HG03520 (cell line): Measurements from ENCODE around the gene CYB561D1.

ENCODE experiments used
- ATAC-seq: cut with Tn5 transposase; IDR thresholded peaks from one replicate; pipeline ENCODE4 v1.9.1; 2021; ENCODE audit warnings: mild to moderate bottlenecking, moderate library complexity; ENCODE audit not compliant: unreplicated experiment

Gene CYB561D1

GRCh38 chr1:109499661-109500536 is 6.0 kb downstream of the CYB561D1 start:
- ATAC-seq, result no peak

DNA sequence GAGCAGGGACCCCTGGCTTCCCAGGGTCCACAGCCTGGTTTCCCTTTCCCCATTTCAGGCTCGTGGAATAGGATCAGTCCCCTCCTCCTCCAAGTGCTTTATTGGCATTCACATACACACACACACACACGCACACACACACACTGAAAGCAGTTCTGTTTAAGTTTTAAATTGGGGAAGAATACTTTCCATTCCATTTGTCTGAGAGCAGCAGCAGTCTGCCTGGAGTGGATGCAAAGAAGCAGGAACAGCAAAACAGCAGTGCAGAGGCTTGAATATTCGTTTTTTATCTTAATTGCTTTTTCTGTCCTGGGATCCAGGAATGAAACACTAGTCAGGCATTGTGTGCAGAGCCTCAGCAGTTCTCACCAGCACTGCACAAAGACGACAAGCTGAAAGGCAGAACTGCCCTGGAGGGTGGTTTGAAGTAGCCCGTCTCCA is 7.1 kb downstream of the CYB561D1 start:
- ATAC-seq, result no peak

DNA sequence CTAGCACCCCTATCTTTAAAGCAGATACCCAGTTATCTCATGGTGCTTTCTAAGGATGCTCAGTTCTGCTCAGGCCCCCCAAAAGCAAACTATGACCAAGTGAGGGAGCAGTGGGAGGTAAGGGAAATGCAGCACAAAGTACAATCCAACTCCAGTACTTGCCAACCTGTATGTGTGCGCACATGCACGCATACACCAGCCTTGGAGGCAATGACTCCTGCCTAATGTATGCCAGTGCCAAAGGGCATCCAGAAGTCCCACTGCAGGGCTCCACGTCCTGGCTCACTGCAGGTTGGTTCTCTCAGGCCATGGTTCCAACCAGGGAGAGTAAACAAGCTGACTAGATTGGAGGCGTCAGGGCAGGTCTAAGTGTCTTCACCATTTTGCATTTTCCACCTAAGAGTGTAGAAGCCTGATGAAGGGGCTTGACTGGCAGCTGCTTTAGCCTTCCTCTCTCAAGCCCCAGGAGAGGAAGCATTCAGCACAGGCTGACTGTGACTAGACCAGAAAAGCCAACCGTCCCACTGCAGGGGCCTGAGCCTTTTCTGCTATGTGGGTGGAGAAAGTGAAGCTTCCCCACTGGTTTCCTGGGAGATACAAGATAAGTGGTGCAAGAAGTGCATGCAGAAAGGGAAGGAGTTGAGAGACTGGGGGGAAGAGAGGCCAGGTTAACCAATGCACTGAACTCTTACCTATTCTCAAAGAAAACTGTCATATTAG is 7.9 kb downstream of the CYB561D1 start:
- ATAC-seq, result no peak

GRCh38 chr1:109502364-109502851 is 8.5 kb downstream of the CYB561D1 start:
- no peak for ATAC-seq

- ATAC-seq, result no peak
Measured at GRCh38 chr1:109503935-109504334, 10.0 kb downstream of the CYB561D1 start.

GRCh38 chr1:109504974-109505373 is 11.1 kb downstream of the CYB561D1 start:
- ATAC-seq, result no peak

DNA sequence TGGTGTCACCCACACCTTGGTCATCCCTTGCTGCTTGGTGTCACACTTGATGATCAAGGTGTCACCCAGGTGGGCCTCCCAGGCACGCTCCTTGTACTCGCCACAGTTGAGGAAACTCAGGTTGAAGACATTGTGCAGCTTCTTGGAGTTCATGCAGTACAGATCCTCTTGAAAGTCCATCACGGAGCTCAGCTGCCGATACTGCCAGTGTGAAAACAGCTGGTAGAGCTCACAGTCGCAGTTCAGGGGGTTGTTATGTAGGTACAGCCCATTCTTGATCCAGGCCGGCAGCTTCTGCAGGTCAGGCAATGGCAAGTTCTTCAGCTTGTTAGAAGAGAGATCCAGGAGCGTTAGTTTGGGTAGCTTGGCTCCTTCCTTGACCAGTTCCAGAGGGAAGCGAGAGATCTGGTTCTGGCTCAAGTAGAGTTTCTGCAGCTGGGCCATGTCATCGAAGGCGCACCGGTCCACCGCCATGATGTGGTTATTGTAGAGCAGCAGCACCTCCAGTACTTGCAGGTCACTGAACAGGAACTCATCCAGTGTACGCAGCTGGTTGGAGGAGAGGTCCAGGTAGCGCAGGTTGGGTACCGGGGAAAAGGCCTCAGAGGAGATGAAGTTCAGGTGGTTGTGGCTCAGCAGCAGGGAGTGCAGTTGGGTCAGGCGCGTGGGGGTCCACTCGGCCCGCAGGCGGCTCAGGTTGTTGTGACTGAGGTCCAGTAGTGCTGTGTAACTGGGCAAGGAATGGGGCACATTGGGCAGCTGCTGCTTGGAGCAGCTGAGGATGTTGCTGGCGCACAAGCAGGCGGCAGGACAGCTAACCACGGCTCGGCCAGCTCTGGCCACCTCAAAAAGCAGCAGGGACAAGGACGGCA is 14.3 kb downstream of the CYB561D1 start:
- no peak for ATAC-seq

- no peak for ATAC-seq
Measured at GRCh38 chr1:109508873-109509175, 14.9 kb downstream of the CYB561D1 start.

GRCh38 chr1:109509176-109510134 is 15.6 kb downstream of the CYB561D1 start, which contains the start of gene AMIGO1:
AMIGO1 (minus strand) TSS chr1:109509727; CDS start chr1:109508912, 815 bp downstream.
- peak; percentile 44 for ATAC-seq

DNA sequence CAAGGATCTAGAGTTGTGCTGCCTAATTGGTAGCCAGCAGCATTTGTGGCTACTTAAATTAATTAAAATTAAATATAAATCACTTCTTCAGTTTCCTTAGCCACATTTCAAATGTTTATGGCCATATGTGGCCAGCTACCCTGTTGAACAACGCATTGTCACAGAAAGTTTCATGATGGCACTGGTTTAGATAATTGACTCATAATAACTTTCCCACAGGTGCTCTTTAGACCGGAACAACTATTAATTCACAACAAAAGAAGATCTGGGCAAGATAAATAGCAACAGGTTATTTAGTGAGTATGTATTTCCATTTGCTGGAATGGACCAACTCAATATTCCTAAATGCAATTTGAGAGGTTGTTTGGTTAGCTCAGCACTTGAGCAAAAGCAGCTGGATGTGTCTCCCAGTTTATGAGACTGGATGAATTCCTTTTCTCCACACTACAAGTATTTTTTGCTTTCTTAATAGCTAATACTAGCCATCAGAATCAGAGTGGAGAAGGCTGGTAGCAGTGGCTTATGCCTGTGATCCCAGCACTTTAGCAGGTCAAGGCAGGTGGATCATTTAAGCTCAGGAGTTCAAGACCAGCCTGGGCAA is 19.3 kb downstream of the CYB561D1 start:
- ATAC-seq, result no peak

GRCh38 chr1:109514846-109515245 is 21.0 kb downstream of the CYB561D1 start:
- no peak for ATAC-seq

GRCh38 chr1:109516872-109517271 is 23.0 kb downstream of the CYB561D1 start:
- ATAC-seq, result no peak

- no peak for ATAC-seq
Measured at GRCh38 chr1:109517337-109517736, 23.4 kb downstream of the CYB561D1 start.

- ATAC-seq, result no peak
Measured at GRCh38 chr1:109521002-109521951, 27.4 kb downstream of the CYB561D1 start.

DNA sequence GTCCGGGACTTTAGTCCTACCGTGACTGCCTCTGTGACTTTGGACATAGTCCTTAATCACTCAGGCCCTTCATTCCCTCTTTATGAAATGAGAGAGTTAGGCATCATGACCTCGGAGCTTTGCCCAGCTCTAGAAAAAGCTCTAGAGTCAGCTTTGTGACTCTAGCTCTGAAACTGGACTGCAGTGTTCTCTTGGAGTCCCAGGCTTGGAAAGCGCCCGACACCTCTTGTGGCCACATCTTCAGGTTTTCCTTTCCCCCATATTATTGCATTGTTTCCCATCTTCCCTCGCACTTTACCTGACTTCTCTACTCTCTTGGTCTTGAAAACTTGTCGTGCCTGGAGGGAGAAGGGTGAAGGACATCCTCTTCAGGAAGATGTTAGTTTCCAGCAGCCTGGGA is 28.1 kb downstream of the CYB561D1 start:
- ATAC-seq, result no peak

DNA sequence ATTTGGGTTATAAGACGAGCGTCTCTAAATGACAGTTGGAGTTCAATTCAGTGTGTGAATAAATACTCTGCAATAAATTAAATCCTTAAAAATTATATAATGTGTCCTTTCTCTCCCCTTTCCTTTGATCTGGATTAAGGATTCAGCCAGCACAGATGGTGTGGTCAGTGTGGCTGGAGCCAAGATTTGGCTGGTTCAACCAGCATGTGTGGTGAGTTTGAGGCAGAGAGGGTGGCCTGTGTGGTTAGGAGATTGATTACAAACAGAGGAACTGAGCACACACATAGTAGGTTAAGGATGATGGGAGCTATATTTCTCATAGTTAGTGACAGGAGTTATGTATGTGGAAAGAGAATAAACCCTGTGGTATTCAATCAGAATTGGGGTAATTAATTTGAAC is 29.8 kb downstream of the CYB561D1 start:
- ATAC-seq, result no peak

DNA sequence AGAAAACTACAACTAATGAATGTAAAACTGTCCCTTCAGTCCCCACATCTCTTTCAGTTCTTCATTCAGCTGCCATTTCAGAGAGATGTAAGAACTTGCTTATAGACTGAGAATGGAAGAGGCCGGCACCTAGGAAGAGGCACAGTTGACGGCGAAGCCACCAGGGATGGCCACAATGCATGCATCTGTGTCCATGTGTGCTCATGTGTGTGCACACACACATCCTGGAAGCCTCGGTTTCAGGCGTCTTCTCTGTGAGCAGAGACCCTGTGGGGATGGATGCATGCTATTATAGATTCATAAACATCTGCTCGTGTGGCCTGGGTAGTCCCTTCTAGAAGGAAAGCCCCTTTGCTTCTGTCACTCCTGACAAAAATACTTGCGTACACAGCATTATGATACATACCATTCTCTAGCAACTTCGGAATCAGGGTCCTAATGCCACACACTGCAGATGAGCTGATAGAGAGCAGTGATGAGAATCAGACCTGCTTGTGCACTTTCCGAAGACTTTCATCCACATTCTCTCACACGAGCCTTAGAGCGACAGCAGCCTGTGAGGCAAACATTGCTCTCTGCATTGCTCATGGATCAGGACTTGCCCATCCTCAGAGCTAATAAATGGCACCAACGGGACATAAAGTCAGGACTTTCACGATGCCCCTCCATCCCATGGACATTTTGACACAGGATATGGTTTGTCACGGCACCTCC is 33.4 kb downstream of the CYB561D1 start:
- ATAC-seq, result peak; percentile 47
